AG08395 (cell line): ENCODE measurements around the gene KCNJ5.

ENCODE experiments used
- DNase-seq: peaks from one replicate; pipeline ENCODE4 v3.0.0; 2012; ENCODE audit warnings: mixed read lengths, low spot score

Gene KCNJ5

DNA sequence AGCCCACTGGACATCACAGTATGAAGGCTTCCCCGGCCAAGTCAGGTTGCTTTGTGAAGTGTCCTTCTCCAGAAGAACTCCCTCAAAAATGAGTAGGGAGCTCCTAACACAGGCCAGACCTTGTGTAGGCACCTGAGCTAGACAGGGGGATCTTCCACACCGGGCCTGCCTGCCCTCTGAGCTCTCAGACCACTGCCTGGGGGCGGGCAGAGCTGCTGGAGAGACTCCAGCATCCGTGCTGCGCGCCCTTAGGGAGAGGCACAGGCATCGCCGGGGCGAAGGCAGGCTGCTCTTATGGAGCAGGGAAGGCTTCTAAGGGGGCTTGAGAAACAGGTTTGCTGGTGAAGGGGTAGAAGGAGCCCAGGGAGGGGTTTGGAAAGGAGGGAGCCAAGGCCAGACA is 4.4 kb downstream of the KCNJ5 start:
- no peak for DNase-seq

DNA sequence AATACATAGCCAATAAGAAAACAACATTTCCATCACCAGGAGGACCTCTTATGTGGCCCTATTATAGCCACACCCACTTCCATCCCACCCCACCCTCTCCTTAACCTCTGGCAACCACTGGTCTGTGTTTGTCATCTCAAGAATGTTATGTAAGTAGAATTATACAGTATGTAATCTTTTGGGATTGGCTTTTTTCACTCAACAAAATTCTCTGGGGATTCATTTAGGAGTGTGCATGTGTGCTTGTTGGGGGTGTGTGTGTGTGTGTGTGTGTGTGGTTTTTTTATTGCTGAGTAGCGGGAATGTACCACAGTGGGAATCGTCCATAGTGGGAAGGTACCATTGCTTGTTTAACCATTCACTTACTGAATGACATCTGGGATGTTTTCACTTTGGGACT is 5.2 kb downstream of the KCNJ5 start:
- DNase-seq = peak; percentile 20

DNA sequence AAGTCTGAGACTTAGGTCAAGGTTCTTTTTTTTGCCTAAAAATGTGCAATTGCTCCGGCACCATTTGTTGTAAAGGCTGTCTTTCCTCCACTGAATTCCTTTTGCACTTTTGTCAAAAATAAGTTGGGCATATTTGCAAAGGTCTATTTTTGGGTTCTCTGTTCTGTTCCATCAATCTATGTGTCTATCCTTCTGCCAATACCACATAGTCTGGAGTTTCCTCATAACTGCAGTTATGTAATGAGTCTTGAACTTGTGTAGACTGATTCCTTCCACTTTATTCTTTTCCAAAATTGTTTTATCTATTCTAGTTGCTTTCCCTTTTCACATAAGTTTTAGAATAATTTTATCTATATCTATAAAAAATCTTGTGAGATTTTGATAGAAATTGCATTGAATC is 6.7 kb downstream of the KCNJ5 start:
- DNase-seq = no peak

DNA sequence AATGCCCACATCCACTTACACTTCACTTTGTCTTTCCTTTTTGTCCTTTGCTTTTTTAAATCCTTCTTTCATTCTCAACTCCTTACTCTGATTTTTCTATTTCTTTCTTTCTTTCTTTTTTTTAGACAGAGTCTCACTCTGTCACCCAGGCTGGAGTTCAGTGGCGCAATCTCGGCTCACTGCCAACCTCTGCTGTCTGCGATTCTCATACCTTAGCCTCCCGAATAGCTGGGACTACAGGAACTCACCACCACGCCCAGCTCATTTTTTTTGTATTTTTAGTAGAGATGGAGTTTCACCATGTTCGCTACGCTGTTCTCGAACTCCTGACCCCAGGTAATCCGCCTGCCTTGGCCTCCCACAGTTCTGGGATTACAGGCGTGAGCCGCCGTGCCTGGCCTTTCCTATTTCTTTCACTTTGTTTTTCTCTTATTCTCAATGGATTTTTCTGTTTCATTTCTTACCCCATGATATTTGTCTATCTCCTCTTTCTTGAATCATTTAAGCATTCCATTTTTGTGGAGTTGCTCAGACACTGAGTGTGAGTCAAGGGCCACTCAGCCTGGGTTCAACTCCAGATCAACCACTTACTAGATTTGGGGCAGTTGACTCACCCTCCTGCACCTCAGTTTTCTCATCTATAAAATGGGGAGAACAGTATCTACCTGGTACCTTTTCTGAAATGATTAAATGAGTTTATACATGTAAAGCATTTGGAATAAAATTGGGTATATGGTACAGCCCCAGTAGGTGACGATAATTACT is 7.6 kb downstream of the KCNJ5 start:
- DNase-seq = no peak

DNA sequence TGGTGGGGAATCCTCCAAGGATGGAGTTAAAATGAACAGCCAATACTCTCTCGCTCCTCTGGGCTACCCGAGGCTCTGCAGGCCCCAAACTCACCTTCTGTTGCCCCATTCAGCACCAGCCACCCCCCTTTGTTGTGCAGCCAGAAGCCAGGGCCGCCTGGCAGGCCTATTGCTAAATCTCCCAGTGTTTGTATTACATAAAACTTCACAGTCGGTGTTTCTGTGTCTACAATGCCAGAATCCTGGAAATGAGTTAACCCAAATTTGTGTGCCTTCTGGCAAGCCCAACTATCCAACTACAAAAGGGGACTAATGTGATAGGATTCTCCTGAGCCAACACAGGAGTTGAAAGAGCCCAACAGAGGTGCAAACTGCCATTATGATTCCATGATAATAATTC is 9.3 kb downstream of the KCNJ5 start:
- no peak for DNase-seq

DNA sequence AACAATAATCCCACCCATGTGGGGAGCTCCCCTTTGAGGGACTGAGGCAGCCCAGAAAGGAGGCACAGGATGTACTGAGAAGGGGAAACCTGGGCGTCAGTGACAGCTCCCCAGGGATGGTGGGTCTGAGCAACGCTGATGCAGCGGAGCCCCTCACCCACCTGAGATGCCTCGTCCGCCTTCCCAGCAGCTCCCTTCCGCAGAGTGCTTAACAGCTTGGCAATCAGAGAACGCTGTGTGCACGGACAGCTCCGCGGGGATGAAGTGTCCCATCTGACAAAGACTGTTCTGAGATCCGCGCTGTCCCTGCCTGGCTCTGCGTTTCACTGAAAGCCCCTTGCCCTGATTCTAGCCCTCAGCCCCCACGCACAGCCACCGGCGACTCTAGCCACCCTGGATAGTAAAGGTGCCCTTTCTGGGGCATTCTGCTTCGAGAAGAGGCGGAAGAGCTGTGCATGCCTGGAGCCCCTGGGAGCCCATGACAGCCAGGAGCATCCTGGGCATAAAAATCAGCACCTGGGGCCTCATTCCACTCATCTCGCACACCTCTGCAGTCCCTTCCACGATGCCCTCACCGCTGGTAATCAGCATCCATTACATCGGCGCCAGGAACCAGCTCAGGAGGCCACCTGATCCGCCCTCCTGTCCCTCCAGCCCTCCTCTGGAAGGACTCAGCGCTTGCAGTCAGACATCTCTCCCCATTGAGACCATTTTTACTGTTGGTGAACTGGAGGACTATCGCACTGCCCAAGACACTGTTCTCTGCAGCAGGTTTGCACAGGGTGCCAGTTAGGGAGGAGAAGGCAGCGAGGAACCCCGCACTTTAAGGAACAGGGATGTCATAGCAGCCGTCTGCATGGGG is 10.7 kb downstream of the KCNJ5 start:
- no peak for DNase-seq

DNA sequence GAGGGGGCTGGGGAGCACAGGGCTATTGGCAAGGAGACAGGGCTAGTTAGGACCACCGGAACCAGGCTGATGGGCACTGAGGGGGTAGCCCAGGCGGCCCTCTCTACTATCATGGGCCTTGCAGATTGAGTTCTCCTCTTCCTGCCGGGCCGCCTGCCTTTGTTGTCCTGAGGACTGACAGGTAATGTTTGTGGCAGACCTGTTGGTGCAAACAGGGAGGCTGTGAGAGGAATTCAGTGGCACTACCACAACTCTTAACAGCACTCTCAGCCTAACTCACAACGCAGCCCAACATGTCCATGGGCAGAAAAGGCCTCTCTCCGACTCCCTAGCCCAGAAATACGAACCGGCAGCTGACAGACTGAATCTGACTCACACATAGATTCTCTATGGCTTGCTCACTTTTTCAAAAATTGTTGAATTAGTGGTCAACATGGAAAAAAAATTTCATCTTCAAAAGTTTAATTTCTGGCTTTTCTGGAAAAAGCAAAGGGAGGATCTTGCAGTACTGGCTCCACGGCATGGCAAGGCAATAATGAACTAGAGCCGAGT is 11.4 kb downstream of the KCNJ5 start:
- DNase-seq = peak; percentile 65

DNA sequence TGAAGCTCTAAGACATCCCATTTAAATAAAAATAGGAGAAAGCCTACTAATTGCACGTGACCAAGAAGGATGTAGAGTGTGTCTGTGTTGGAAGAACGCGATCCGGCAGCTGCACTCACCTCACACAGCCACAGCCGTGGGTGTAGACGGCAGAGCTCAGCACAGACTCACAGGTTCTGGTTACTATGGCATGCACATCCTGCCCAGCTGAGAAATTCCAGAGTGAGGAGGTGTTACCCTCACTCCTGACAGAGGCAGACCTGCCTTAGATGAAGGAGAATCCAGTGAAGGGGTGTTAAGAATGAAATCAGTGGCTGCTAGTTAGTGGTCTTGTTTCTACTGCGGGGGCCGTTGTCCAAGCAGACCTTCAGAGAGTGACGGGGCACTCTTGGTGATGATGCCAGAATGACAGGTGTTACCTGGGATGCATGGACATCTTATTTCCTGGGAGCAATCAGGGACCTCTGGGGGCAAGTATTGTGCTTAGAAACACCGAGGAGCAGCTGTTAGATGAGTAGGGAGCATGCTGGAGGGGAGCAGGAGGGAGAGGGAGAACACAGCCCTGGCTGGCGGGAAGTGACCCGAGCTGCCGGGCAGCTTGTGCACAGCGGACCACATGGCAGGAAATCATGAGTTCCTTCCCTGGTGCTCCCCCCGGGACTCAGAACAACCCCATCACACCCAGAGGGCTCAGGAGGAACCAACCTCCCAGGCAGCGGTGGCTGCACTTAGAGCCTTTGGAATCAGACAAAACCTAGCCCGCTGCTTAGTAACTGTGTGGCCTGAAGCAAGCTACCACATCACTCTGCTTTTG is 12.3 kb downstream of the KCNJ5 start:
- no peak for DNase-seq

DNA sequence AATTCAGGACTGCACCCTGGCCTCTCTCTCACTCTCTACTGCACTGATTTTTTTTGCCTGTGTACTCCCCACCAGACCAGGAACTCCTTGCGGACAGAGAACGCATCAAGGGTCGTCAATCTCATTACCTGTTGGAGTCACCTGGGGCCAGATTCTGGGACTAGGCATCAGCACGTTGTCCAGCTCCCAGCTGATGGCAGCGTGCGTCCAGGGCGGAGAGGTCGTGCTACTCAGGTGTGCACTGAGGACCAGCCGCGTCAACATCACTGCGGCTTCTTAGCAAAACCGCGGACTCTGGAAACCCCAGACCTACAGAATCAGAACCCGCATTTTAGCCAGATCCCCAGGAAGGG is 13.1 kb downstream of the KCNJ5 start:
- DNase-seq = no peak

DNA sequence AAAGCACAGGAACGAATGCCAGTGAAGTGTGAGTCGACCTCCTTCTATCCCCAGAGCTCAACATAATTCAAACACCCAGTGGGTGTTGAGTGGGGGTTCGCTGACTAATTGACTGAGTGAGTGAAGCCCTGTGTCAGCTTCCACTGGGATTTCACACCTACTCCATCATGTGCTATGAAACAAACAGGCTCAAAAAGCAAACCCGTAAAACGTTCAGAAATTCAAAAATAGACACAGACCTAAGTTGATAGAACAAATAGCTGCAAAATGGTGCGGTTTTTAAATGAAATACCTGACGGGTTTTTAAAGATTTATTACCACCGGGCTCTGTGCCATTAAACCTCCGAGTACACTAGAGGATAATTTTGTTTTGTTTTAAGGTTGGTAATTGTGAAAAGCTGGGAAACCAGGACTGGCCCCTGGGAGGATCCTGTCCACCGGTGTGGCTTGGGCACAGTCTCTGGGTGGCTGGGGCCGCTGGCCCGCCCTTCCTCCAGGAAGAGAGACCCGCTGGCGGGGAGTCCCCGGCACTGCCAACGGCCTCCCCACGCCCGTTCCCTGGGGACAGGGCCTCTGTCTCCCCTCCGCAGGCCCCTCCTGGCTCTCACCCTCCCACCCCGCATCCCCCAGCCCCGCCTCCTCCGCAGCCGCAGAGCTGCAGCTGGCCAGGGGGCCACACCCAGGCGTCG is 13.6 kb downstream of the KCNJ5 start:
- DNase-seq = peak; percentile 36

DNA sequence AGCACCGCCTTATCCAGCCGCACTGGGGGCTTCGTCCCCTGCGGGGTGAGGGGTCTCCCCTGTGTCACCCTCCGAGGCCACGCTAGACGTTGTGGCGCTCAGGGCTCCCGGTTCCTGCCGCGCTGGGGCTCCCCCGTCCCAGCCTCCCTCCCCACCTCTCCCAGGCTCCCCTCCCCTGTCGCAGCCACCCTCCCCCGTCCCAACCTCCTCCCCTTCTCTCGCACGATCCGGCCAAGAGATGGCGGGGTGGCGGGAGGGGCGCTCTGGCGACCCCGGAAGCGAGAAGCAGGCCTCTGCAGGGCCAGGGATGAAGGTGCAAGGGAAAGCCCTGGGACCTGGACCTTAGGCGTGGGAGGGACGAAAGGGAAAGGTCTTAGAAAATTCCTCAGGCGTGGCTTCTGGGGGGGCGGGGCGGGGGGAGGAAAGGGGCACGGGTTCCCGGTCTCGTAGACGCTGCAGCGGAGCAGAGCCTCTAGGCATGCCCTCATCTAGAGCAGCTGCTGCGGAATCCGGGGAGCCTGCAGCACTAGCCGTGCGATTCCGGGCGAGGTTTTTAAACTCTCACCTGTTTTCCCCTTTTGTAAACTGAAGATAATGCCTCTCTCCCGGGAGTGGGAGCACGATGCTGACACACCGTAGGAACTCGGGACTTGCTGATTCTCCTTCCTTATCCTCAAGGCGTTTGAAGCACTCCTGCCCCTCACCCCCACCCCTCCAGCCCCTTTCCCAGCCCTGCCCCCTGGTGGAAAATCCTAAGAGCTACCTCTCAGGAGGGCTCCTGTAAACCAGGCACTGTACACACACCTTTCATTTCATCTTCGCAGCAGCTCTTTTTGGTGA is 14.4 kb downstream of the KCNJ5 start:
- peak; percentile 58 for DNase-seq

DNA sequence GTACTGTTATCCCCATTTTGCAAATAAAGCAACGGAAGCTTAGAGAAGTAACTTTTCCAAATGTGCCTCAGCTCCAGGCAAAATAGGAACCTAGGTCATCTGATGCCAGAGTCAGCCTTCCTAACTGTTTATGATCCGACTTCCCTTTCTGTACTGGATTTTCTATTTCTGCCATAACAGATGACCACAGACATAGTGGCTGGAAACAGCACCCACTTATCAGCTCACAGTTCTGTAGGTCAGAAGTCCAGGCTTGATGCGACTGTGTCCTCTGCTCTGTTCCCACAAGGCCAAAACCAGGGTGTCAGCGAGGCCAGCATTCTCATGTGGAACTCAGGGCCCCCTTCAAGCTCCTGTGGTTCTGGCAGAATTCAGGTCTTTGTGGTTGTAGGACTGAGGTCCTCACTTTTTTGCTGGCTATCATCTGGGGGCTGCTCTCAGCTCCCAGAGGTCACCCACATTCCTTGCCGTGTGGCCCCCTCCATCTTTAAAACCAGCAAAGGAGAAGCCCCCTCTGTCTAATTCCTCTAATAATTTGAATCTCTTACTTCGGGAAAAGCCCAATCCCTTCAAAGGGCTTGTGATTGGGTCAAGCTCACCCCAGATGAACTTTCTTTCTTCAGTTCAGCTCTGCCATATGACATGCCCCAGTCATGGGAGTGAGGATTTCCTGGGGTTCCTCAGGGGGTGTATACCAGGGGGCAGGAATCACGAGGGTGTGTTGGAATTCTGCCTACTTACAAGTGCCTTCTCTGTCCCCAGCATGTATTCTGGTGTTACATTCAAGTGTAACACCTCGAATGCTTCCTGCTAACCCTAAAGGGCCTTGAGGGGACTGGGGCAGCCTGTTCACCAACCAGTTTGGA is 15.3 kb downstream of the KCNJ5 start:
- DNase-seq = no peak

DNA sequence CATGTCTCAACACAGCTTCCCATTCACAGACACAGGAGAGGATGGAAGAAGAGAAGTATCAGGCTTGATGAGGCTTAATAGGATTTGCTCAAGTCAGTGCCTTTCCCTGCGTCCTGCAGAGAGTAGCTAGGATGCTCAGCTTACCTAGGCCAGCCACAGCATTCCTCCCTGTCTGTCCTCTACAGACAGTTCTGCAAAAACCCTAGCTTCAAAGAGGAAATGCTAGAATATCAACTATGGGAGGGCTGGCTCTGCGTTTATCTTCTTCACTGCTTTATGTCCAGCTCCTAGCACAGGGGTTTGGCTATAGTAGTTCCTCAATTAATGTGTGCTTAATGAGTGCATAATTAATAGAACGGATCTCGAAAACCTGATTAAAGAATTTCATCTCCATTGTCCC is 16.4 kb downstream of the KCNJ5 start:
- DNase-seq = no peak

DNA sequence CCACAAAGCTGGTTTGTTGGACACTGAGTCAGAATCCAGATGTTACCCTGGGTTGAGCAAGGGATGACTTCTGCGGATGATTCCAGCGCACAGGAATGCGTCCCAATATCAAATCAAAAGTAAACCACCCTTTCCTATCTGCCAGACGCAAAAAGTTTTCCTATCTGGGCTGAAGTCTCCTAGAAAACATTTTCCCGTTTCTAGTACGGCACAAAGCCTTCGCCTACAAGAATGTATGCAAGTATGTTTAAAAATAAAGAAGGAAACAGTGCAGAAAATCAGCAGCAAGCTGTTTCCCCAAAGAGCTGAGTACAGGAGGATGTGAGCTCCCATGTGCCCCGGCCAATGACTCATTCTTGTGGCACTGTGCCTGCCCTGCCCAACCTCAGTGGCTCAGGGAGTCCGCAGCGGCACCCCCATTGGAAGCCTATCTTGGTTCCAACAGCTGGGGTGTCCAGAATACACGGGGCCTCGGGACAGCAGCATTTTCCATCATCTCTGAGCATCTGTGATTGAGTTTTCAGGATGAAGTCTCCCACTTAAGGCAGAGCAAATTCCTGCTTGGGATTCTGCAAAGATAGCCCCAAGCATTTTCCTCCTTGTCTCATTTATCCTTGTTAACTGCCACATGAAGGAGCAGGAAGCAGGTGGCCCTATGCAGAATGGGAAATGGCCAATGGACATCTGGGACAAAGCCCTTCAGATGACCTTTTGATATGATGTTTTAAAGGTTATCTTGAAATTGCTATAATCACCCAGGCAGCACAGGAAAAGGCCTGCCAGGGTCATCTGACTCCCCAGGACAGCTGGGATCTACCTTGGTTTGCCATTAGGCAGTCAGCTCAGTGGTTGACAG is 17.5 kb downstream of the KCNJ5 start:
- peak; percentile 81 for DNase-seq

DNA sequence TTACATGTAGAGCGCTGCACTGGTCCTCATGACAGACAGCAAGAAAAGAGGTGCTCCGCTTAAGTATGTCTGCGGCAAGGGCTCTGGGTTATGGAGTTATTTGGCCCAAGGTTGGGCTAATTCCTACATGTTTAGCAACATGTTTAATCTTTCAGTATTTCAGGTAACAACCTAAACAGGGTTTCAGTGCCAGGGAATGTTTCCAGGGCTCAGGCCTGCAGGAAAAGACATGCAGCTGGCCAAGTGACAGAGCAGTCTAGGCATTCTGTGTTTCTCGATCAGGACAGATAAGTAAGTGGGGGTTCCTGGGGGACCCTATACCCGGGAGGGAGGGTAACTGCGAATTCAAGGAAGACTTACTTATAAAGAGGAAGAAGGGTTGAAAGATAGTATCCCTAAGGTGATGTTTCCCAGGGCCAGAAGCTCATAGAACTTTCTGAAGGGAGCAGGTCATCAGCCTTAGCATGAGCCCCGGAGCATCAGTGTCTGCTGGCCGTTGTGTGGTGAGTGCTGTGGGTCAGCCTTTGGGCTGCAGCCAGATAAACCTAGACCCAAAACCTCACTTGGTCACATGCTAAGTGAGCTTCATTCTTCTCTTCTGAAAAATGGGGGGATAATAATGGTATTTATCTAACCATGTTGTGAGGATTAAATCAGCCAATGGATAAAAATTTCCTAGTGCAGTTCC is 18.4 kb downstream of the KCNJ5 start:
- no peak for DNase-seq

DNA sequence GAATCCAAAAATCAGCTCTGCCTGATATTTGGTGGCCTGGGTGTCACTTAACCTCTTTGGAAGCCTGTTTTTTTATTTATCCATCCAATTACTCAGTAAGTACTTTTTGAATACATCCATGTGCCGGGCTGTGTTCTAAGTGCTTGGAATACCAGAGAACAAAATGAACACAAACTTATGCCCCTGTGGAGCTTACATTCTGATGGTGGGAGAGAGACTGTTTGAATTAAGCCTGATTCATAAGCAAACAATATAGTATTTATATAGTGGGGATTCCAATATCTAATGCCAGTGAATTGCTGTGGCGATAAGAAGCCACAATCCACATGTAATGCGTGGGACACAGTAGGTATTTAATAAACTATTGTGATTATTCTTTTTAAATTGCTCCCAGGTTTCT is 19.4 kb downstream of the KCNJ5 start:
- DNase-seq = no peak

DNA sequence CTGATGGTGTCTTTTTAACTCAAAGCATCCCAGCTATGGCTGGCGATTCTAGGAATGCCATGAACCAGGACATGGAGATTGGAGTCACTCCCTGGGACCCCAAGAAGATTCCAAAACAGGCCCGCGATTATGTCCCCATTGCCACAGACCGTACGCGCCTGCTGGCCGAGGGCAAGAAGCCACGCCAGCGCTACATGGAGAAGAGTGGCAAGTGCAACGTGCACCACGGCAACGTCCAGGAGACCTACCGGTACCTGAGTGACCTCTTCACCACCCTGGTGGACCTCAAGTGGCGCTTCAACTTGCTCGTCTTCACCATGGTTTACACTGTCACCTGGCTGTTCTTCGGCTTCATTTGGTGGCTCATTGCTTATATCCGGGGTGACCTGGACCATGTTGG is 20.1 kb downstream of the KCNJ5 start:
- no peak for DNase-seq

DNA sequence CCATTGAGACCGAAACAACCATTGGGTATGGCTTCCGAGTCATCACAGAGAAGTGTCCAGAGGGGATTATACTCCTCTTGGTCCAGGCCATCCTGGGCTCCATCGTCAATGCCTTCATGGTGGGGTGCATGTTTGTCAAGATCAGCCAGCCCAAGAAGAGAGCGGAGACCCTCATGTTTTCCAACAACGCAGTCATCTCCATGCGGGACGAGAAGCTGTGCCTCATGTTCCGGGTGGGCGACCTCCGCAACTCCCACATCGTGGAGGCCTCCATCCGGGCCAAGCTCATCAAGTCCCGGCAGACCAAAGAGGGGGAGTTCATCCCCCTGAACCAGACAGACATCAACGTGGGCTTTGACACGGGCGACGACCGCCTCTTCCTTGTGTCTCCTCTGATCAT is 20.5 kb downstream of the KCNJ5 start:
- no peak for DNase-seq
